TTC549 (cell line): ENCODE results near the gene CHRND.

Experiments
- FAIRE-seq: peaks from 2 replicates; lab custom pipeline; 2012; peaks lifted over from hg19 to GRCh38; lab: Jason Lieb, UNC

Gene CHRND

DNA sequence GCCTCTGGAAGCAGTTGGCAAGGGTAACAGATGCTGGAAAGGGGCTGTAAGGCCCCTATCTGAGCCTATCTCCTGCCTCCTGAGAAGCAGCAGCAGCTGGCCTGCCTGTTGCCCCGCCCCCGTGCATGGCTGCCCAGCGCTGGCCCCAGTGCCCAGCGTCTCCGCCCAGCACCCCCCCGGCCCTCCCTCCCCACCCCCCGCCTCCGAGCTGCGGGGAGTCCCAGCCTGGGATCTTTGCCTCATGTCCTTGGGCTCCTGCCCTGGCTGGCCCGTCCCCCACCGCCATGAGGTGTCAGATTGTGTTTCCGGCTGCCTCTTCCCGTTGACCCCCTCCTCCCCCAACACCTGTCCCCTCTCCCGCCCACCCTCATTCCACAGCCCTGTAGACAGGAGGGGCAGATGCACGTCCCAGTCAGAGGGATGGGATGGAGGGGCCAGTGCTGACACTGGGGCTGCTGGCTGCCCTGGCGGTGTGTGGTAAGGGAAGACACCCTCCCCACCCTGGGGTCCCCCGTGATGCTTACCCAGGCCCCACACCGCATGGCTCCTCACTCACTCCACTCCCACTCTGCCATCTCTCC lies at the start of gene CHRND:
TSS of gene CHRND (plus strand) at position 370 of the 581 bp plus-strand sequence. CDS start at position 426, 56 bp downstream.
- FAIRE-seq, result no peak

GRCh38 chr2:232476791-232477190 lies 49.2 kb upstream of the CHRND start:
- no peak for FAIRE-seq

DNA sequence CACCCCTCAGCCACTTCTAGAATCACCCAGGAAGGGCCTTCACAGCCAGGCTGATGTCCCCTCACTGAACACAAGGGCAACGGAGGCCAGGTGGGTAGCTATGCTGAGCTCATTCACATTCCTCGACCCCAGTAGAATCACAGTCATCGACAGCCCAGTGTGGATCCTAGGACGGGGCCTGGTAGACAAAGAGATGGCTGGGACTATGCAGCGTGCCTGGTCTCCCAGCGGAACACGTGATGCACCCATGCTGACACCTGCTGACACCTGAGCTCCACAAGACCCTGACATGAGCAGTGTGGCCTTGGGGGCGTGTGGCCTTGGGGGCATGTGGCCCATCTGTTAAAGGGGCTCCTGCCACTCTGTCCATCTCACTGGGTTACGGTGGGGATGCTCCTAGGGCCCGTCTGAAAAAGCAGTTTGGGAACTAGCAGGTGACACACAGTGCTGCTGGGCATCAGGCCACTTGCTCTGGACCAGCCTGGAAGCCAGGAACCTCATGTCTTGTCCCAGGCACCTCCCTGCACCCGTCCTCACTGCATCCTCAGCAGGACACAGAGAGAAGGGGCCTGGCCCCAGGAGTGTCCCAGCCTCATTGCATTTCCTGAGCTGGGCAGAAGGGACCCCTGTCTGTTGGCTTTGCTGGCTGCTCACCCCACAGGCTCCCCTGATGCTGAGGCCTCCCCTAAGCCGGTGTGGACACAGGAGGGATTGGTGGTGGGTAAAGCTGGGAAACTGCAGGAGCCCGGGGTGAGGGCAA lies 48.0 kb upstream of the CHRND start:
- no peak for FAIRE-seq

GRCh38 chr2:232478571-232479340 lies 47.2 kb upstream of the CHRND start:
- FAIRE-seq, result no peak

DNA sequence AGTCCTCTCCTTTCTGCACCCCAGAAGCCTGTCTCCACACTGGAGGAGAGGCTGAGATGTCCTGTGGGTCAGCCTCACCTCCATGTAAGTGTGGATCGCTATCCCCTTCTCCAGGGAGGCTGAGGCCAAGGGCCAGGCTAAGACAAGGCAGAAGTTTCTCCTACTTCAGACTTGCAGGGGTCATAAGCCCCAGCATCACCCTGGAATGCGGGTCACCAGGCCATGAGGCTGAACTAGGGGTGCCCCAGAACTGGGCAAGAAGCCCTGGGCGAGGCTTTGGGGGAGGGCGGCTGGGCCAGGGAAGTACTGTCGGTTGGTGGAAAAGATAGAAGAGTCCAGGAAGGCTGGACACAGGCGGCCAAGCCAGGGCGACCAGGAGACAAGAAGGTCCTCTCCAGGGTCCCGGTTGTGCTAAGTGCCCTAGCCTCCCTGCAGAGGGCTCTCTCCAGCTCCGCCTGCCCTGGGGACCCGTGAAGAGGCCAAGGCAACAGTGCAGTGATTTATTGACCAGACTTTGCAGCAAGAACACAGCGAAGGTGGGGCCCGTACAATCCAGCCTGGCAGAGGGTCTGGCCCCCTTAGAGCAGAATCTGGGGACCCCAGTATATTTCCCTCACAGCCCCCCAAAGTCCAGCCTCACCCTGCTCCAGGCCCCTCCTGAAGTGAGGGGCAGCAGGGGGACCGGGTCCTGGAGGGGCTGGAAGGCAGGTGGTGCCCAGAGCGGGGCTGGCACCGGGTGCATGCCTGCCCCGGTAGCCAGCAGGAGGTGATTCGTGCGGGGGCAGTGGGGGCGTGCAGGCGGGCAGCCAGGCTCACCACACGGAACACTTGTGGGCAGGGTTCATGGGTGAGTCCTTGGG lies 46.4 kb upstream of the CHRND start:
- FAIRE-seq, result no peak

- no peak for FAIRE-seq
Observed at GRCh38 chr2:232480201-232481190, 45.5 kb upstream of the CHRND start.

- no peak for FAIRE-seq
Observed at GRCh38 chr2:232481322-232482140, 44.4 kb upstream of the CHRND start.

DNA sequence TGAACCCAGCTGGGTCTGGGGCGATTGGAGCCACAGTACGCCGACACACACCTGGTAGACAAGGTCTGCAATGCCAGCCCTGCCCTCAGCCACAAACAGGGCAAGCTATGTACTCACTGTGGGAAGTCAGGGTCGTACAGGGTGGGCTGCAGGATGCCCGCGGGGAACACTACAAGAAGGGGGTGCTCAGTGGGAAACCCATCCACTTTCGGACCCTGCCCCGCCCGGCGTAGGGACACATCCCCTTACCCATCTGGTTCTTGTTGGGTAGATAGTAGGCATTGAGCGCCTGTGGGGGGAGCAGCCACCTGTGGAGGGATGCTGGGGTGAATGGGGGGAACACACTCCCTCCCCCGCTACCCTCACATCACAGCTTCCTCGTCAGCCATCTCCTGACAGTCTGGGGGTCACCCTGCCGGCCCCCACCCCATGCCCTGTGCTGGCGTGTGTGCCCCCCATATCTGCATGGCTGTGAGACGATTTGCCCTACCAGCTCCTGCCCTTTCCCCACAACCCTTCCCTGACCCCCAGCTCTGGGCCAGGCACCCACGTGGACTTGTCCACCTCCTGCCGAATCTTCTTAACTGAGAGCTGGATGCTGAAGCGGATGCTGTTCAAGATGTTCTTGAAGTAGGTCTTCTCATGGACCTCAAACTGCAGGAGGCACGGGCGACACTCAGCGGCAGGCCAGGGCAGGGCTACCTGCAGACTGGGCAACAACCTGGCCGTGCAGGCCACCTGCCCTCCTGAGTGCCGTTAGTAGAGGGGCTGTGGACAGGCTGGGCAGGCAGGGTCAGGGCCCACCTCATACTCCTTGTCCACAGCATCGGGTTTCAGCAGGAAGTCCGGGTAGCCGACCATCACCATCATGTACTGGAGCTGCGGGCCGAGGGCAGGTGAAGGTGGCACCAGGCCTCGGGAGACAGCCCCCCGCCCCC lies 43.4 kb upstream of the CHRND start:
- no peak for FAIRE-seq

GRCh38 chr2:232483311-232483922 lies 42.5 kb upstream of the CHRND start:
- FAIRE-seq, result no peak

- no peak for FAIRE-seq
Observed at GRCh38 chr2:232483923-232484627, 41.9 kb upstream of the CHRND start.

- no peak for FAIRE-seq
Observed at GRCh38 chr2:232484628-232485347, 41.2 kb upstream of the CHRND start.

DNA sequence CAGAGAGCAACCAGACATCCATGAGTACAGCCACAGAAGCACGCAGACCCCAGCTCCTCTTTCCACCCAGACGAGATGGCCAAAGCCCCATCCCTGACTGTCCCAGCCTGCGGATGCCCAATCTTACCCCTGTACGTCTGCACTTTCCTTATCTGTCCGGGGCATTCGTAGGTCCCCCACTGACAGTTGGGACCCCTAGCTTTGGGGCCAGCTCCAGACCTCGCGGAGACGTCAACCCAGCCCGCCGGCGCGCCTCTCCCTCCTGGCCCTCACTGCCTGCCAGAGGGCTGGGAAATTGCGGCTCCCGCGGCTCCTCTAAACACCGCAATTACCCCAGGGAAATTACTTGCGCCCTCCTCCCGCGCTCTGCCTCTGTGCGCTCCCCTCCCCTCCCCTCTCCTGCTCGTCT lies 40.6 kb upstream of the CHRND start:
- FAIRE-seq, result no peak

- no peak for FAIRE-seq
Observed at GRCh38 chr2:232485757-232486557, 40.0 kb upstream of the CHRND start.

DNA sequence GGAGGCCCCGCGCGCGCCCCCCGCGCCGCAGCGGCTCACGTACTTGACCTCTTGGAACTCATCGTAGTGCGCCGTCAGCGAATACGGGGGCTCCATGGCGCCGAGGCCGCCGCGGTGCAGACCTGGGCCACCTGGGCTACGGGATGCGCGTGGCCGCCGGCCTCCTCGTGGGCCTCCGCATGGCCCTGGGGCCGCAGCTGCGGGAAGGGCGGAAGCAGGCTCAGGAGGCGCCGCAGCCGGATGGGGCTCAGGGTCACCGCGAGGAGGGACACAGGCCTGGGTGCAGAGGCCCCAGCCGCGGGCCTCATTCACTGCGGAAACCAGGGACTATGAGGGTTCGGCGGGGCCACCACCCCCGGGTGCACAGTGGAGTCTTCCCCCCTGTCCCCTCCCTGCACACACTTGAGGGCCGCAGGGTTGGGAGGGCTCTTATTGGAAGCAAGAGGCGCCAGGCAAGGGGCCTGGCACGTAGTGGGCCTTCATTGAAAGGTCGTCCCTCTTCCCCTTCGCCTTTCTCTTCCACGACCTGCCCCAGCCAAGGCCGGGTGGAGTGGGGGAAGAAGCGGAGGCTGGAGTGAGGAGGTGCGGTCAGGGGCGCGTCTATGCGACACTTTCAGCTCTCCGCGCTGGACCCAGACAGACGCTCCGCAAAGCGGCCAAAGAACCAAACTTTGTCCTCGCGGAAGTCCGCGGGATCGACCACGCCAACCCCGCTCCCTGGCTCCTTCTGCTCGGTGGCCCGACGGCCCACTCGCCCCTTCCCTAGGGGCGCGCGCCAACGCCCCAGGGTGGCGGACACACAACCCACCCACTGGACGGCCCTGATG lies 39.2 kb upstream of the CHRND start:
- FAIRE-seq, result no peak

DNA sequence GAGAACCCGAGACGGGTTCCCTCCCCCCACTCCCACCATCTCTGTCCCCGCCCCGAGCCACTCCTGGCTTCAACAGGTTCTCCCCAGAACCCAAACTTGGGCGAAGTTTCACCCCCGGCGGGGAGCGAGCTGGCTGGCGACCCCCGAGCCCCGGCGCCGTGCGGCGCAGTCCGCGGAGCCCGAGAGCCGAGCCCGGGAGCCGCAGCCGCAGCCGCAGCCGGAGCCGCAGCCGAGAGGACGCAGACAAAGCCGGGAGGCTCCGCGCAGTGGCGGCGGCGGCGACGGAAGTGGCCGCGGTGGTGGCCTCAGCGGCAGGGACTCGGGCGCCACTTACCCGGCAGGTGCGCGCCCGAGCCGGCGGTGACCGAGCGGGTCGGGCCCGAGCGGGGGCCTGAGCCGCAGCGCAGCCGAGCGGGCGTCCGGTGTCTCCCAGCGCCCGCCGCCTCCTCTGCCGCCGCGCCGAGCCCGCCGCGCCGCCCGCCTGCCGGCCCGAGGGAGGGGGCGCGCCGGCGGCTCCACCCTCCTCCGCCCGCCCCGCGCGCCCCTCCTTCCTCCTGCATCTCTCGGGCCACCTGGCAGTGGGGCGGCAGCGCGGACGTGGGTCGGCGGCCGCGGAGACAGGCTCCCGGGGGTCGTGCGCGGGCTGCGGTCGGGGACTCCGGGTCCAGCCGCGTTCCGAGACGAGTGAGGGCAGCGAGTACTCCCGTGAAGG lies 38.4 kb upstream of the CHRND start, which contains the start of gene ECEL1:
TSS of gene ECEL1 (minus strand) at position 450 of the 712 bp plus-strand sequence. CDS start 1,181 bp downstream, outside the sequence.
- no peak for FAIRE-seq
